H9 (cell line): ENCODE data around the gene TSPYL6. TPM values are rescaled to one million over a fixed set of nuclear protein-coding genes. Genes with fewer than 3 reads are reported as not detected.

Experiments
- DNase-seq: peaks from one replicate; pipeline ENCODE4 v3.0.0-alpha.2; 2017
- H2AFZ ChIP-seq: one replicate; pipeline ENCODE4 v1.6.1; 2013; ENCODE audit warnings: mild to moderate bottlenecking, low read length, control low read depth, moderate library complexity
- H2AK5ac ChIP-seq: 2 replicates; pipeline ENCODE4 v1.6.1; 2013; ENCODE audit warnings: low read length, control low read depth, mixed read lengths; ENCODE audit not compliant: insufficient read length
- H2BK120ac ChIP-seq: one replicate; pipeline ENCODE4 v1.6.1; 2013; ENCODE audit warnings: low read depth, mild to moderate bottlenecking, low read length, control low read depth, inconsistent platforms; ENCODE audit not compliant: poor library complexity, severe bottlenecking
- H2BK12ac ChIP-seq: 2 replicates; pipeline ENCODE4 v1.6.1; 2013; ENCODE audit warnings: low read length, control low read depth, mixed read lengths, low read depth; ENCODE audit not compliant: insufficient read length
- H2BK15ac ChIP-seq: 2 replicates; pipeline ENCODE4 v1.6.1; 2013; ENCODE audit warnings: low read depth, low read length, control low read depth
- H2BK20ac ChIP-seq: one replicate; pipeline ENCODE4 v1.6.1; 2013; ENCODE audit warnings: low read depth, mild to moderate bottlenecking, low read length, control low read depth, inconsistent platforms; ENCODE audit not compliant: poor library complexity, severe bottlenecking
- H2BK5ac ChIP-seq: 2 replicates; pipeline ENCODE4 v1.6.1; 2013; ENCODE audit warnings: low read length, control low read depth, mixed read lengths; ENCODE audit not compliant: insufficient read length
- H3K14ac ChIP-seq: 2 replicates; pipeline ENCODE4 v1.6.1; 2013; ENCODE audit warnings: low read length, control low read depth; ENCODE audit not compliant: insufficient read depth
- H3K18ac ChIP-seq: 2 replicates; pipeline ENCODE4 v1.6.1; 2013; ENCODE audit warnings: low read depth, mild to moderate bottlenecking, mixed read lengths, low read length, control low read depth; ENCODE audit not compliant: insufficient read length
- H3K23ac ChIP-seq: 2 replicates; pipeline ENCODE4 v1.6.1; 2013; ENCODE audit warnings: low read length, control low read depth, mixed read lengths, low read depth; ENCODE audit not compliant: insufficient read length
- H3K23me2 ChIP-seq: 2 replicates; pipeline ENCODE4 v1.6.1; 2013; ENCODE audit warnings: low read depth, mild to moderate bottlenecking, mixed read lengths, low read length, control low read depth; ENCODE audit not compliant: insufficient read length, poor library complexity, severe bottlenecking
- H3K27ac ChIP-seq: 2 replicates; pipeline ENCODE4 v1.5.1; 2013; ENCODE audit warnings: low read length, control low read depth, mixed read lengths, low read depth; ENCODE audit not compliant: insufficient read length
- H3K27me3 ChIP-seq: 2 replicates; pipeline ENCODE4 v1.6.1; 2013; ENCODE audit warnings: low read length, control low read depth, inconsistent platforms; ENCODE audit not compliant: insufficient read depth
- H3K4ac ChIP-seq: 2 replicates; pipeline ENCODE4 v1.6.1; 2013; ENCODE audit warnings: low read depth, mild to moderate bottlenecking, control low read depth, inconsistent platforms, low read length, moderate library complexity
- H3K4me1 ChIP-seq: 2 replicates; pipeline ENCODE4 v1.6.1; 2013; ENCODE audit warnings: low read length, control low read depth, inconsistent platforms; ENCODE audit not compliant: insufficient read depth
- H3K4me2 ChIP-seq: 2 replicates; pipeline ENCODE4 v1.6.1; 2013; ENCODE audit warnings: low read length, control low read depth, mixed read lengths; ENCODE audit not compliant: insufficient read length, insufficient read depth
- H3K56ac ChIP-seq: 2 replicates; pipeline ENCODE4 v1.6.1; 2013; ENCODE audit warnings: low read depth, mild to moderate bottlenecking, mixed read lengths, low read length, control low read depth; ENCODE audit not compliant: insufficient read length
- H3K79me1 ChIP-seq: 2 replicates; pipeline ENCODE4 v1.6.1; 2013; ENCODE audit warnings: low read depth, mild to moderate bottlenecking, moderate library complexity, low read length, control low read depth, inconsistent platforms; ENCODE audit not compliant: insufficient read depth, poor library complexity, severe bottlenecking
- H3K79me2 ChIP-seq: 2 replicates; pipeline ENCODE4 v1.6.1; 2013; ENCODE audit warnings: low read length, control low read depth, inconsistent platforms; ENCODE audit not compliant: insufficient read depth
- H3K9ac ChIP-seq: 2 replicates; pipeline ENCODE4 v1.6.1; 2013; ENCODE audit warnings: low read length, control low read depth, mixed read lengths; ENCODE audit not compliant: insufficient read length; ENCODE audit errors: extremely low read depth
- H3K9me3 ChIP-seq: one replicate; pipeline ENCODE4 v1.6.1; 2013; ENCODE audit warnings: low read depth, low read length, inconsistent platforms; ENCODE audit not compliant: control insufficient read depth
- H3T11ph ChIP-seq: one replicate; pipeline ENCODE4 v1.6.1; 2013; ENCODE audit warnings: mild to moderate bottlenecking, low read length, control low read depth, inconsistent platforms
- H4K20me1 ChIP-seq: one replicate; pipeline ENCODE4 v1.6.1; 2013; ENCODE audit not compliant: control insufficient read depth, insufficient read length, insufficient read depth
- H4K5ac ChIP-seq: 2 replicates; pipeline ENCODE4 v1.6.1; 2013; ENCODE audit warnings: low read depth, mild to moderate bottlenecking, mixed read lengths, low read length, control low read depth; ENCODE audit not compliant: insufficient read length
- H4K8ac ChIP-seq: replicated peaks from 2 replicates; pipeline ENCODE4 v1.6.1; 2013; ENCODE audit warnings: low read length, control low read depth, mixed read lengths, low read depth; ENCODE audit not compliant: insufficient read length
- H4K91ac ChIP-seq: 2 replicates; pipeline ENCODE4 v1.6.1; 2013; ENCODE audit warnings: low read depth, mild to moderate bottlenecking, moderate library complexity, mixed read lengths, low read length, control low read depth; ENCODE audit not compliant: insufficient read length
- H3K27ac Mint-ChIP-seq, 3 experiments: 2 replicates in 2 of 3; 3 replicates in 1 of 3; pipeline ENCODE4 v1.8.0; 2020 to 2021; ENCODE audit warnings: mixed read lengths in 3 of 3, mild to moderate bottlenecking in 1 of 3, moderate library complexity in 1 of 3
- H3K27me3 Mint-ChIP-seq: 2 replicates; pipeline ENCODE4 v1.8.0; 2021; ENCODE audit warnings: low read depth, mild to moderate bottlenecking, moderate library complexity, mixed read lengths
- H3K36me3 Mint-ChIP-seq, 3 experiments: 2 replicates in 2 of 3; 3 replicates in 1 of 3; pipeline ENCODE4 v1.8.0; 2020 to 2021; ENCODE audit warnings: low read depth in 3 of 3, mixed read lengths in 3 of 3; ENCODE audit not compliant: insufficient read depth in 1 of 3
- H3K4me1 Mint-ChIP-seq, 2 experiments: 2 replicates each; pipeline ENCODE4 v1.8.0; 2020; ENCODE audit warnings: mixed read lengths in 2 of 2
- H3K4me3 Mint-ChIP-seq, 2 experiments: 2 replicates in 1 of 2; 3 replicates in 1 of 2; pipeline ENCODE4 v1.8.0; 2020 to 2021; ENCODE audit warnings: mild to moderate bottlenecking in 2 of 2, mixed read lengths in 2 of 2, moderate library complexity in 1 of 2
- H3K9me3 Mint-ChIP-seq, 2 experiments: 2 replicates in 1 of 2; 3 replicates in 1 of 2; pipeline ENCODE4 v1.8.0; 2020; ENCODE audit warnings: mild to moderate bottlenecking in 2 of 2, mixed read lengths in 2 of 2, moderate library complexity in 1 of 2
- WGBS: extraction: QIAGEN DNeasy Blood & Tissue Kit; methylation state at CpG from one replicate; pipeline ENCODE4 v1.1.7; 2013; ENCODE audit warnings: missing lambda C conversion rate, low lambda C conversion rate, mixed read lengths; ENCODE audit not compliant: insufficient read length; ENCODE audit errors: extremely low coverage; 5-methylcytosine and 5-hydroxymethylcytosine counted together
- total RNA-seq: library from RNA; stranded (reverse); gene quantifications from 2 replicates; pipeline ENCODE4 v1.2.1, GENCODE V29; 2021
- TF ChIP-seq, protein P1 (sequence below): fragments of 200-600 bp; sonication (generic); conservative IDR thresholded peaks from 3 replicates; pipeline ENCODE4 v1.8.0; 2021; ENCODE audit warnings: antibody characterized with exemption, mild to moderate bottlenecking

The TSPYL6 gene
- total RNA-seq, 1 experiment from 2014 or later = not detected

- Histone ChIP-seq H2AFZ (no peak overlapping the region), H3K4me2 (no peak overlapping the region), H4K20me1 (no peaks in the 10 kb centered on the region), H3K14ac (no peak overlapping the region), H3K79me2 (no peaks in the 10 kb centered on the region), H3K23ac (no peak overlapping the region), H4K91ac (no peak overlapping the region), H3K27me3 (no peaks in the 10 kb centered on the region), H4K5ac (no peak overlapping the region), H3K4ac (no peak overlapping the region), H3K9ac (no peak overlapping the region), H3K79me1 (no peaks in the 10 kb centered on the region), H2BK120ac (no peak overlapping the region), H2BK12ac (no peak overlapping the region), H3K27ac (no peak overlapping the region), H2BK20ac (no peak overlapping the region), H3K18ac (no peak overlapping the region), H3K9me3 (no peaks in the 10 kb centered on the region), H4K8ac (no peak overlapping the region), H2AK5ac (no peak overlapping the region), H2BK5ac (no peak overlapping the region), H3T11ph (no peak overlapping the region), H2BK15ac (no peak overlapping the region), H3K23me2 (no peaks in the 10 kb centered on the region), H3K56ac (no peak overlapping the region), H3K4me1 (peaks cover 4% of the 10 kb centered on the region; the same call in 1 of the 2 replicates)
- Mint-ChIP-seq H3K27ac (no peak overlapping the region; a peak in 1 of 7 replicates), H3K27me3 (no peaks in the 10 kb centered on the region; the same call in 1 of the 2 replicates), H3K9me3 (peaks cover 0 to 3% of the 10 kb centered on the region in 2 experiments; a peak in 2 of 5 replicates), H3K36me3 (peaks cover 0 to 4% (median 2%) of the 10 kb centered on the region in 3 experiments; a peak in 4 of 7 replicates), H3K4me1 (peaks cover 5 to 8% of the 10 kb centered on the region in 2 experiments; a peak in 3 of 4 replicates), H3K4me3 (no peak overlapping the region)
- TF ChIP-seq, protein P1, sequence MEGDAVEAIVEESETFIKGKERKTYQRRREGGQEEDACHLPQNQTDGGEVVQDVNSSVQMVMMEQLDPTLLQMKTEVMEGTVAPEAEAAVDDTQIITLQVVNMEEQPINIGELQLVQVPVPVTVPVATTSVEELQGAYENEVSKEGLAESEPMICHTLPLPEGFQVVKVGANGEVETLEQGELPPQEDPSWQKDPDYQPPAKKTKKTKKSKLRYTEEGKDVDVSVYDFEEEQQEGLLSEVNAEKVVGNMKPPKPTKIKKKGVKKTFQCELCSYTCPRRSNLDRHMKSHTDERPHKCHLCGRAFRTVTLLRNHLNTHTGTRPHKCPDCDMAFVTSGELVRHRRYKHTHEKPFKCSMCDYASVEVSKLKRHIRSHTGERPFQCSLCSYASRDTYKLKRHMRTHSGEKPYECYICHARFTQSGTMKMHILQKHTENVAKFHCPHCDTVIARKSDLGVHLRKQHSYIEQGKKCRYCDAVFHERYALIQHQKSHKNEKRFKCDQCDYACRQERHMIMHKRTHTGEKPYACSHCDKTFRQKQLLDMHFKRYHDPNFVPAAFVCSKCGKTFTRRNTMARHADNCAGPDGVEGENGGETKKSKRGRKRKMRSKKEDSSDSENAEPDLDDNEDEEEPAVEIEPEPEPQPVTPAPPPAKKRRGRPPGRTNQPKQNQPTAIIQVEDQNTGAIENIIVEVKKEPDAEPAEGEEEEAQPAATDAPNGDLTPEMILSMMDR = no peak
- no CpG with 5 or more reads among the region's 2 CpGs for WGBS
- no peak for DNase-seq
These were observed 27.1 kb downstream of the TSPYL6 start for GRCh38 chr2:54228945-54229344.
